Keratinocyte (primary cell): ENCODE data around the gene PCDHA11.

Experiments used
- CTCF ChIP-seq, 3 experiments: IDR thresholded peaks in 1 of 3; conservative IDR thresholded peaks in 1 of 3; optimal IDR thresholded peaks in 1 of 3; 2 replicates in 2 of 3; 3 replicates in 1 of 3; pipeline versions ENCODE3 to v1.5.1; 2011; ENCODE audit warnings: low read length in 3 of 3, mild to moderate bottlenecking in 3 of 3, moderate library complexity in 2 of 3, control low read depth in 1 of 3, inconsistent platforms in 1 of 3; ENCODE audit not compliant: insufficient read depth in 2 of 3; ENCODE audit errors: extremely low read depth in 1 of 3
- EZH2 ChIP-seq: IDR thresholded peaks from one replicate; pipeline ENCODE4 v1.6.1; 2012; ENCODE audit warnings: inconsistent platforms, mild to moderate bottlenecking, low read length, moderate library complexity

GRCh38 chr5:140823475-140823874 is 45.3 kb upstream of the PCDHA11 start:
- TF ChIP-seq EZH2 (no peak), CTCF (optimal IDR thresholded peaks at IDR 0.05 in 1 of 3, IDR thresholded peaks at IDR 0.05 in 1 of 3, conservative IDR thresholded peaks at IDR 0.05 in 1 of 3; ENCODE audit: extremely low read depth in 1 of 3, insufficient read depth in 2 of 3, low read length in 3 of 3) (no peak)
